ENCODE data around the gene RAB10. TPM values are rescaled to one million over a fixed set of nuclear protein-coding genes. Genes with fewer than 3 reads are reported as not detected.

The RAB10 gene
- total and polyA plus RNA-seq, 2 of the 13 experiments (the other 11 are each of a cell fraction or from before 2014, with no cell fraction given): 48.2 to 120 TPM

GRCh38 chr2:26011990-26012856, 21.7 kb upstream of the RAB10 start (continued):
- no peak for TF ChIP-seq ZFP91 (CRISPR knock-in tag; IDR thresholded peaks at IDR 0.05; ENCODE audit: borderline replicate concordance)
- no peak for TF ChIP-seq RFX1 (IDR thresholded peaks at IDR 0.05)
- no peak; the same call in 1 of the 2 replicates for TF ChIP-seq TRAFD1 (CRISPR knock-in tag; IDR thresholded peaks at IDR 0.05; ENCODE audit: borderline replicate concordance)
- no peak for TF ChIP-seq ZNF382 (CRISPR knock-in tag; IDR thresholded peaks at IDR 0.05; ENCODE audit: borderline replicate concordance)
- TF ChIP-seq ZNF83 (CRISPR knock-in tag; IDR thresholded peaks at IDR 0.05; ENCODE audit: borderline replicate concordance): no peak
- TF ChIP-seq NFAT5 (CRISPR knock-in tag; IDR thresholded peaks at IDR 0.05): no peak
- TF ChIP-seq SOX6 (IDR thresholded peaks at IDR 0.05): no peak
- TF ChIP-seq SOX6 (CRISPR knock-in tag; IDR thresholded peaks at IDR 0.05): peak; percentile 78
- no peak for TF ChIP-seq SCMH1 (CRISPR knock-in tag; IDR thresholded peaks at IDR 0.05; ENCODE audit: borderline replicate concordance)
- TF ChIP-seq KAT2B (IDR thresholded peaks at IDR 0.05; ENCODE audit: borderline replicate concordance, low read depth, low read length): no peak
- TF ChIP-seq ZNF891 (CRISPR knock-in tag; IDR thresholded peaks at IDR 0.05): no peak
- no peak for TF ChIP-seq KLF12 (CRISPR knock-in tag; IDR thresholded peaks at IDR 0.05; ENCODE audit: borderline replicate concordance)
- TF ChIP-seq HMGXB4 (CRISPR knock-in tag; IDR thresholded peaks at IDR 0.05; ENCODE audit: borderline replicate concordance in 1 of 2, low read depth in 1 of 2): no peak
- no peak for TF ChIP-seq ZFP36L2 (CRISPR knock-in tag; IDR thresholded peaks at IDR 0.05)
- no peak for TF ChIP-seq ZNF790 (CRISPR knock-in tag; IDR thresholded peaks at IDR 0.05; ENCODE audit: borderline replicate concordance)
- no peak for TF ChIP-seq NKX3-1 (CRISPR knock-in tag; IDR thresholded peaks at IDR 0.05)

All from HepG2 (cell line).